ENCODE measurements around the gene EN2.

- TF ChIP-seq FOXJ3 (CRISPR knock-in tag; IDR thresholded peaks at IDR 0.05; ENCODE audit: borderline replicate concordance): no peak
- TF ChIP-seq JUN (CRISPR knock-in tag; IDR thresholded peaks at IDR 0.05): no peak
- TF ChIP-seq DNMT1 (CRISPR knock-in tag; IDR thresholded peaks at IDR 0.05): no peak
- TF ChIP-seq TMF1 (CRISPR knock-in tag; IDR thresholded peaks at IDR 0.05; ENCODE audit: low read depth): no peak
- TF ChIP-seq STAG1 (CRISPR knock-in tag; IDR thresholded peaks at IDR 0.05): no peak
- TF ChIP-seq HOXA7 (CRISPR knock-in tag; IDR thresholded peaks at IDR 0.05): no peak
- TF ChIP-seq TCF7L2 (IDR thresholded peaks at IDR 0.05; ENCODE audit: low read depth, low read length): no peak
- no peak for TF ChIP-seq SIN3B (IDR thresholded peaks at IDR 0.05; ENCODE audit: low read length)
- TF ChIP-seq ZNF616 (CRISPR knock-in tag; IDR thresholded peaks at IDR 0.05; ENCODE audit: low read depth): no peak
- TF ChIP-seq FOXK2 (IDR thresholded peaks at IDR 0.05): no peak
- no peak for TF ChIP-seq ZNF644 (CRISPR knock-in tag; IDR thresholded peaks at IDR 0.05; ENCODE audit: low read depth)
- TF ChIP-seq POLR2AphosphoS5 (IDR thresholded peaks at IDR 0.05; ENCODE audit: low read depth, low read length): no peak
- TF ChIP-seq NR2C2 (CRISPR knock-in tag; IDR thresholded peaks at IDR 0.05; ENCODE audit: borderline replicate concordance): no peak
- TF ChIP-seq POLR2A (IDR thresholded peaks at IDR 0.05; ENCODE audit: insufficient read depth in 1 of 2, low read depth in 2 of 2, low read length in 2 of 2): no peak
These were observed 53.7 kb downstream of the EN2 start for GRCh38 chr7:155511702-155511996.

All from HepG2 (cell line).